ENCODE data around the gene TRIM62. TPM values are rescaled to one million over a fixed set of nuclear protein-coding genes. Genes with fewer than 3 reads are reported as not detected.

Gene TRIM62
- total RNA-seq, 1 donor from 2014 or later, result 8.8 TPM

GRCh38 chr1:33170351-33171274 lies 11.2 kb downstream of the TRIM62 start:
- H3K9me3 ChIP-seq, result no peaks in the 10 kb centered on the region
- H3K4me3 ChIP-seq, result no peak overlapping the region
- H3K27me3 ChIP-seq, result no peaks in the 10 kb centered on the region
- intact Hi-C loops (cut with DNase I), result no loop called here
- H3K27ac ChIP-seq, result no peak overlapping the region
- H3K4me1 ChIP-seq, result no peaks in the 10 kb centered on the region
- no peak for TF ChIP-seq POLR2AphosphoS5 (IDR thresholded peaks at IDR 0.05; ENCODE audit: insufficient read depth in 1 of 2, low read depth in 1 of 2)
- TF ChIP-seq POLR2A (IDR thresholded peaks at IDR 0.05), result no peak
- no peak for TF ChIP-seq CTCF (IDR thresholded peaks at IDR 0.05)
- no peak for DNase-seq (ENCODE audit: extremely low spot score in 2 of 2)
- H3K36me3 ChIP-seq, result peaks cover 0 to 5% of the 10 kb centered on the region in 2 donors

GRCh38 chr1:33169290-33170055 lies 12.4 kb downstream of the TRIM62 start:
- no peaks in the 10 kb centered on the region for H3K27me3 ChIP-seq
- intact Hi-C loops (cut with DNase I), result no loop called here
- H3K9me3 ChIP-seq, result no peaks in the 10 kb centered on the region
- no peak for TF ChIP-seq POLR2A (IDR thresholded peaks at IDR 0.05)
- TF ChIP-seq CTCF (IDR thresholded peaks at IDR 0.05), result no peak
- TF ChIP-seq POLR2AphosphoS5 (IDR thresholded peaks at IDR 0.05; ENCODE audit: insufficient read depth in 1 of 2, low read depth in 1 of 2), result no peak
- H3K4me1 ChIP-seq, result no peaks in the 10 kb centered on the region
- no peak overlapping the region for H3K4me3 ChIP-seq
- H3K36me3 ChIP-seq, result peaks cover 0 to 5% of the 10 kb centered on the region in 2 donors
- H3K27ac ChIP-seq, result no peak overlapping the region
- DNase-seq (ENCODE audit: extremely low spot score in 2 of 2), result no peak

GRCh38 chr1:33168556-33169289 lies 13.1 kb downstream of the TRIM62 start:
- TF ChIP-seq POLR2AphosphoS5 (IDR thresholded peaks at IDR 0.05; ENCODE audit: insufficient read depth in 1 of 2, low read depth in 1 of 2) (no peak), POLR2A (IDR thresholded peaks at IDR 0.05) (no peak), CTCF (IDR thresholded peaks at IDR 0.05) (no peak)

GRCh38 chr1:33167650-33168447 lies 14.0 kb downstream of the TRIM62 start:
- H3K27ac ChIP-seq, result no peak overlapping the region
- H3K4me1 ChIP-seq, result no peaks in the 10 kb centered on the region
- DNase-seq (ENCODE audit: extremely low spot score in 2 of 2), result no peak
- H3K9me3 ChIP-seq, result no peaks in the 10 kb centered on the region
- intact Hi-C loops (cut with DNase I), result no loop called here
- no peak overlapping the region for H3K4me3 ChIP-seq
- peaks cover 0 to 5% of the 10 kb centered on the region in 2 donors for H3K36me3 ChIP-seq
- TF ChIP-seq POLR2AphosphoS5 (IDR thresholded peaks at IDR 0.05; ENCODE audit: insufficient read depth in 1 of 2, low read depth in 1 of 2), result no peak
- TF ChIP-seq POLR2A (IDR thresholded peaks at IDR 0.05), result no peak
- no peak for TF ChIP-seq CTCF (IDR thresholded peaks at IDR 0.05)
- H3K27me3 ChIP-seq, result no peaks in the 10 kb centered on the region

More at GRCh38 chr1:33168556-33169289, 13.1 kb downstream of the TRIM62 start:
- no peak for DNase-seq (ENCODE audit: extremely low spot score in 2 of 2)
- Histone ChIP-seq H3K4me1 (no peaks in the 10 kb centered on the region), H3K9me3 (no peaks in the 10 kb centered on the region), H3K4me3 (no peak overlapping the region), H3K27me3 (no peaks in the 10 kb centered on the region), H3K27ac (no peak overlapping the region), H3K36me3 (peaks cover 0 to 5% of the 10 kb centered on the region in 2 donors)
- intact Hi-C loops (cut with DNase I), result no loop called here

Measured in vagina (tissue), 2 donors.